Kidney glomerular epithelial cell (primary cell): ENCODE measurements around the gene PLA2G4E.

Source experiments
- DNase-seq: peaks from one replicate; lab custom pipeline; 2025; lab: John Stamatoyannopoulos, UW

The PLA2G4E gene

DNA sequence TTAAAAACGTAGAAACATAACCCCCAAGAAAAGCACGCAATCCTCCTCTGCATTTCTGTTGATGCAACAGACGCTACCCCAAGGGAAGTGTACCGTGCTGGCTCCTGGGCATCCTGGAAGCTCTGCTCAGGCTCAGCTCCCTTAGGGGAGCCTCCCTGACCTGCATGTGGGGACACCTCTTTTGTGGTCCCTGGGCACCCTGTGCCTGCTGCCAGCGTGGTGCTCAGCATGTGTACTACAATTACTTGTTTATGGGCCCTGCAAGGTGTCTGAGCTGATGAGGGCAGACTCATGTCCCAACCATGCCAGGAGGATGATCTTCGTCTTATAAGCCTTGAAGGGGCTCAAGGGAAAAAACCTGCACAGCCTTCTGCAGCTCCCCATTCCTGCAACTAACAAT lies 66.8 kb downstream of the PLA2G4E start:
- DNase-seq, result no peak

DNA sequence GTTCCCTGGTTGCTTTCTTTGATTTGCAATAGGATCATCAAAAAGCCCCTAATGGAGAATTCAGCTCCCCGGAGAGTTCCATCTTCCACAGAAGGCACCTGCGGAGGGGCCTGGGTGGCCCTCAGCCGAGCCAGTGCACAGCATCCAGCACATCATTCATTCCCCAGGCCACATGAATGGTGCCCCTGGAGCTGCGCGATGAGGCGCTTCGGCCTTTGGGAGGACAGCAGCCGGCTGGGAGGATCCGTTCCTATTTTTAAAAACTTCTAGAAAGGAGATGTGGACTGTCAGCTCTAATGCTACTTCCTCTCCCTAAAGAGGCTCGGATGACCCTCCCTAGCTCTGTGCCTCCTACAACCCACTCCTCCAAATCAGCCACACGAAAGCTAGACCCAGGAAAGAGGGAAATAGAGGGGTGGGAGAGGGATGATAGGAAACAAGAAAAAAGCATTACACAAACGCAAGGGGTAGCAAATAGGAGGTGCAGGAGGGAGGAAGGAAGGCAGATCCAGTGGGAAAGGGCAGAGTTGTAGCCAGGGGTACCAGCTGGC lies 68.8 kb downstream of the PLA2G4E start:
- DNase-seq, result no peak

DNA sequence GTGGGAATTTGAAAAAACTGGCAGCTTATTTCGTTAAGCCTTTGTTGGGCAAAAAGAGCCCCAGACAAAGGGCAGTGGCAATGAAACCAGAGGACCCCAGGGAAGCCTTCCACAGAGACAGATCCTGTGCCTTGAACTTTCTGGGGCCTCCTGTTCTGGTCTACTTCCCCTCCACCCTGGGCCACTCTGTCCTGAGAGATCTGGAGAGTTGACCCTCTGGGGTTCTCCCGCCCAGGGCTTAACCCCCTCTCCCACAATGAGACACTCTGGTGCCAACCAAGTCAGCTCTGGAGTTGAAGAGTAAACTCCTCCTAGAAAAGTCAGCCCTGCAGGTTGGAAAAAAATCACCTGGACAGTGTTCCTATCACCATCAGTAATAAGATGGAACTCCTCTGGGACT lies 69.3 kb downstream of the PLA2G4E start:
- no peak for DNase-seq

DNA sequence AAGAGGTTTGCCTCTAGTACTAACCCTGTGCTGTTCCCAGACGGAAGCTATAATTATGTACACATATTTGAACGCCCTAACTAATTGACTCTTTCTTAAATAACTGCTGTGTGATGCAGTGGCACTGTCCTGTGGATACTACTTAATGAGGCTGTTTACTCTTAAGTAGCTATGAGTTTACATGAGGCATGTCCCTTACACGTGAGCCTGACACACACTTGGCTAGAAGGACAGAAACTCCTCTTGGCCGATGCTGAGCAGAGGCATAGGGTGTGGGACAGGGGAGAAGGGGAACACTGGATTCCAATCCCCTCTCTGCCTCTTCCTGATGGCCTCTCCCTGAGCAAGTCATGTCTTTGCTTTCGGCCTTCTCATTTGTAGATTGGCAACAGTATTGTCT lies 70.4 kb downstream of the PLA2G4E start:
- DNase-seq, result no peak

DNA sequence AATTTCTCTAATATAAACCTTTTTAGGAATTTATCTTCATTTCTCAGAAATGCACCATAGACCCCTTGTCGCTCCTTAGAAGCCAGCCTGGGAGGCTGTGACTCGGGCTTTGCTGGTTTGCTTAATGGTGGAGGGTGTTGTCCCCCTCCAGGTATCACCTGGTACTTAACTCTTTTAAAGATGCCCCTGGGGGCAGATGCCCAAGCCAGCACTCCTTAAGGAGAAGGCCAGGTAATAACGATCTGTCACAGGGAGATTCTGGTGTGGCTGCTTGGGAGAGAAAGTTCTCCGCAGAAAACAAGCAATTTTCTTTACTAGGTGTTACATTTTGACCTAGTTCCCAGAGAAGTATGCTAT lies 70.7 kb downstream of the PLA2G4E start:
- no peak for DNase-seq

DNA sequence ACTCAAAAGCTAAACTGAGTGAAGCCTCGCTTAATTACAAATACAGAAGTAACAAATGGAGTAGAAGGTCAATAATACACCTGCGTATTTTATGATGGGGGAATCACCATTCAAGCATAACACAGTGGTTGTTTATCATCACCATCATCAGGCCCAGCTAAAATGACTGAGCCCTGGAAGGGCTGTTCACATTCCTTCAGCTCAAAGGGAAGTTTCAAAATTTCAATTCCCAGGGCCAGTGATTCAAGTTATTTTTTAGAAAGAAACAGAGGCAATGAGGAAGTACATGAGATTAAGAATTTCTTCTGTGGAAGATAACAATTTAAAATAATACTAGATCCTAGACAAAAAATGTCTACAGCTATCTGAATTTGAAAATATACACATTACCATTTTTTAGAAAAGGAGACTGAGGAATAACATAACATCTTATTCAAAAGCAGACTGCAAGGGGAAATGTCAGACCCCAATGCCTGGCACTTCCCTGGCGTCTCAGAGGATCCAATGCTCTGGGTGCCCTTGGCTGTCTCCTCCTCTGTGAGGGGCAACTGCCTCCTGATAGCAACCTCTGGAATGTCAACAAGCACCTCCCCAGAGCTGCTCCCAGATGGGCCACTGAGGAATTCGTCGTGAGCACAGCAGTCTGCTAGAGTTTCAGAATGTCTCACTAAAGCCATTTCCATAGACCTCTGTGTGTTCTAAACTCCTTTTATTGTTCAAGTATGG lies 71.3 kb downstream of the PLA2G4E start:
- DNase-seq, result no peak

DNA sequence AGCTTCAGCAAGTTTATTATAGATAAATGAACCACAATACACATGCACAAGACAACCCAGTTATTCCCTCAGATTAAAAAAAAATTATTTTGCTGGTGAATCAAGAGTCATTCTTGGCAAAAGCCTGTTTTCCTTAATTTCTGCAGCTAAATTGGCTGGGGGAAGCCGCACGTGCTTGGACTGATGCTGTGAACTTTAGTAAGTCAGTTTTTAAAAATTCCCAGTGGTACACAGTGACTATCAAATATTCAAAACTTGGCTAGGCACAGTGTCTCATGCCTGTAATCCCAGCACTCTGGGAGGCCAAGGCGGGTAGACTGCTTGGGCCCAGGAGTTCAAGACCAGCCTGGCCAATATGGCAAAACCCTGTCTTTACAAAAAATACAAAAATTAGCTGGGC lies 72.4 kb downstream of the PLA2G4E start:
- DNase-seq, result no peak

DNA sequence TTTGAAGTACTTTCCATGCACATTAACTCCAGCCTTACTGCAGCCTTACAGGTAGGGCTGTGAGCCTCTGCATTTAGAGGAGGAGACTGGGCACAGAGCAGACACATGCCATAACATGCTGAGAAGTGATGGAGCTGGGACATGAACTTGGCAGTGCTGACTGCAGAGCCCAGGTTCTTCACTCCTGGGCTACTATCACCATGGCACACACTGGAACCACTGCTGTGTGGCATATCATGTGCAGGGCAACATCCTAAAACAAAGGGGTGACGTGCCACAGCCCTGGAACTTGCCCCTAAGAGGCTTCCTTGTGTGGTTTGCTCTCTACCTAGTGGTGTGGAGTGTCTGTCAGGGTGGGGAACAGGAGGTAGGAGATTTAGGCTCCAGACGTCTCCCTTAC lies 73.9 kb downstream of the PLA2G4E start:
- no peak for DNase-seq

DNA sequence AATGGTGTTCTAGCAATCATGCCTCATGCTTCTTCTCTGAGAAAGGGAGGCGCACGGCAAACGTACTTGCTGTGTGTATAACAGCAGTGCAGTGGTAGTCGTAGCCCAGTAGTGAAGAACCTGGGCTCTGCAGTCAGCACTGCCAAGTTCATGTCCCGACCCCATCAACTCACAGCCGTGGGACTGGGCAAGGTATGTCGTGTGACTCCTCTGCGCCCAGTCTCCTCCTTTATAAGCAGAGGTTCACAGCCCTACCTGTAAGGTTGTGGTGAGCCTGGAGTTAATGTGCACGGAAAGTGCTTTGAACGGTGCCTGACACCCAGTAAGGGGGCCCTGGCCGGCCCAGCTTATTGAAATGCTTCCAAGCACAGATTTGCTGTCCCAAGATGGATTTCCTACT lies 75.1 kb downstream of the PLA2G4E start:
- no peak for DNase-seq

DNA sequence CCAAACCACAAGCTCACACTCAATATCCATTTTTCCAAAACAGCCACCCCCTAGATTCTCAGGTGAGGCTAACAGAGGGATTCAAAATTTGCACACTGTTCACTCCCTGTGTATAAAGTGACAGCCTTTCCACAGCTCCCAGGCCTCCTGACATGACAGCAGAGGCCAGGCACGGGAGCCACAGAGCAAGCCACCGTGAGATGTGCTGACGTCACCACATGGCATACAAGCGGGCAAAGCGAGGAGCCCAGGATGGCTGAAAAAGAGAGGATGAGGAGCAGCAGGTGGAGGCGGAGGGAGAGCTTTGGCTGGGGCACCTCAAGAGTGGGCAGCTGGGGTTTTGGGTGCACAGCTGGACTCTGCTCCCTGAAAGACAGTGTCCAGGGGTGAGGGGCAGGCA lies 75.6 kb downstream of the PLA2G4E start:
- no peak for DNase-seq

DNA sequence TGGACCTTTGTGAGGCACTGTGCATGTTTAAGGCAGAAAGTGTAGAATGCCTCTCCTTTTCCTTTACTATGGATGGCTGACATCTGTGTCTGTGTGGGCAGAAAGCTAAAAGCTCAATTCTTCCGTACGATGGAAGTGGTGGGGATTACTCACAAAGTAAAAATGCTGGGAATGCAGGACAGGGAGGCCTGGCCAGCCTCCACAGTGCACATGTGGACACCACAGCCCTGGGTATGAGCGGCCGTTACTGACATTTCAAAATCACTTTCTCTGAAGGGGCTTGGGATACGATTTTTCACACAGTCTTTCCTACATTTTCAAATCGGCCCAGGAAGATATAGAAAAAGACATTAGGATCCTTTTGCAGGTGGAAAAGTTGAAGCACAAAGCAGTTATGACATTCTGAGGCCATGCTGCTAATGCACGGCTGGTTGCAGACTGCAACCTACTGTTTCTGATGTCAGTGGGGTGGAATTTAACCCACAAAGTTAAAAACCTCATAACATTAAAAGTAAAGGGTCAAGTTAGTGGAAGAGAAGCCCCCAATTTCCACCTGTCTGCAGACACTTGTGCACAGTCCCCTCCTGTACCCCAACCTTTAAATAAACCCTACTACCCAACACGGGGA lies 76.4 kb downstream of the PLA2G4E start:
- peak; percentile 92 for DNase-seq

DNA sequence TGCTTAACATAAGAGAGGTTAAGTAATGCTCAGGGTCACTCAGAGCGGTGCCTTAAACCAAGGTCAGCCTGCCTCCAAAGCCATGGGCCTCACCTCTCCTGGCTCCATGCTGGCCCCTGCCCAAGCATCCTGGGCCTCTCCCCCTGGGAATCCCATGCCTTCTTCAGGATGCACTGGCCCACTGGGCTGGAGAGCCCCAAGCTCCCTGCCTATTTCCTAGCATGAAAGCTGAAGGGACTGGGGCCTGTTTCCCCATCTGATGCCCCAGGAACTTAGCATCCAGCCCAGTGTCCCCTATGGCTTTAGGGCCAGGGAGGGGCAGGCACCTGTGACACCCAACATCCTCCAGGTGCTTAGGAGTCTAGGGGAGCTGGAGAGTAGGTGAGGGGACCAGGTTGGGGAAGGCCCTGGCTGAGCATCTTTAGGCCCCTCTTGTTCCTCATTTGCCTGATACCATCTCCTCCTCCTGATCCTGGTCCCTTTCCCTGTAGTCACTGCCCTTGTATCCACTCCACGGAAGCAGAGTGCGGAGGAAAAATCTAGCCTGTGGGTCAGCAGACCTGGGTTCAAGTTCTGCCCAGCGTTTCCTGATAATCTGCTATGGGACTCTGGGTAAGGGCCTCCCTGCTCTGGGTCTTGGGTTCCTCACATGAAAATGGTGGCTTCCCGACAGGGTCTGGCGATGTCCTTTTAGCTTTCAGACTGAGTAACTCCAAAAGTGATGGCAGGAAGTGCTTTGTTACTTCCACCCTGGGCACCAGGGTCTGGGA lies 77.1 kb downstream of the PLA2G4E start:
- no peak for DNase-seq

DNA sequence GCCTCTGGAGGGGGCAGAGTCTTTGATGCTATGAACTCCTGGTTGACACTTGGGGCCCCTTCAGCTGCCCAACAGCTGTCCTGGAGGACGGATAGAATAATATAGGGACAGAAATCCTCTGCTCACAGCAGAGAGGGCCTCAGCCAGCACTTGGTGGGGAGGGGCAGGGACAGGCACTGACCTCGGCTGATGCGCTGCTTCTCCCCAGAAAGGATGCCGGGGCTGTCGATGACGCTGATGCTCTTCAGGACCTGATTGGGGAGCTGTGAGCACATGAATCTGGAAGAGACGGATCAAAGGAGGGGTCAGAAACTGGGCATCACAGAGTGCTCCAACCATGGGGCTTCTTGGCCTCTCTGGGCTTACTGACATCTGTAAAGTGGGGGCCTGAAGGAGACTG lies 78.0 kb downstream of the PLA2G4E start:
- DNase-seq, result no peak

DNA sequence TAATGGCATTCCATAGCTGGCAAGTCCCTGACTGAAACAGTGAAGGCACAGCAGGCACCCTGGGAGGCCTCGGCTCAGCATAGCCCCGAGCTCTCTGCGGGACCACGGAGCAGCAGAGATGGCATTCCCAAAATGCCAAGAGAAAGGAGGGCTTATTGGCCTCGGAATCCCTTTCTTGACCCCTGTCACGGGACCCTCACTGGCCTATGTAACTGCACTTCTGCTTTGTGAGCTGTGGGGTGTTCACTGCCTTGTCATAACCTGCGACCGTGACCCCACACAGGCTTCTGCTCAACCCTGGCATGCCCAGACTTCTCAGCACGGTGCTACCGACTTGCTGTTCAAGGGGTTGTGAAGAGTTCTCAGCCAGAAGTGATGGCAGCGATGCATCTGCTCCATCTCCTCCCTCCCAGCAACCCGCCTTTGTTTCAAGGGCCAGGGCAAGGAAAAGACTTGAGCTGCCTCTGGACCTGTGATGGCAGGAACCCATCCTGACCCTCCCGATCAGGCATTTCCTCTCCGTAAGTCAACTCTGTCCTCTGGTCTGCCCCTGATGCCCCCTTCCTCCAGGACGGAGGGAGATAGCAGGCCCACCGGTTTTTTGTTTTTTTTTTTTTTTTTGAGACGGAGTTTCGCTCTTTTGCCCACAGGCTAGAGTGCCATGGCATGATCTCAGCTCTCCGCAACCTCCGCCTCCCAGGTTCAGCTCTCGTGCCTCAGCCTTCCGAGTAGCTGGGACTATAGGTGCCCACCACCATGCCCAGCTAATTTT lies 79.0 kb downstream of the PLA2G4E start:
- no peak for DNase-seq

DNA sequence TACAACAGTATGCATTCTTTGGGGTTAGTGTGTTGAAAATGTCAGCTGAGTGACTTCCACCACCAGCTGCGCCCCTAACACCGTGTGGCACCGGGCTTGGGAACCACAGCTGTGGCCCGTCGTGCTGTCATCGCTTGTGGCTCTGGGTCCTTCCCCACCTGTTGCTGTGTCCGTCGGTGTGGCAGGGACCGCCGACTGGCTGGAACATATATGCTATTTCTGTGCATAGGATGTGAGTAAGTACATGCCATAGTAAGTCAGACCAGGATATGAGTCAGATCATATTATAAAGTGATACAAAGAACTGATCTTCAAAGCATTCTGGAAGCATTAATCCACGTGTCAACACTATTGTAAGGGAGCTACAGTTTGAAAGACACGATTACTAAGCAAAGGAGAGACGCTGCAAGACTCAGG lies 80.4 kb downstream of the PLA2G4E start:
- DNase-seq, result peak; percentile 16

DNA sequence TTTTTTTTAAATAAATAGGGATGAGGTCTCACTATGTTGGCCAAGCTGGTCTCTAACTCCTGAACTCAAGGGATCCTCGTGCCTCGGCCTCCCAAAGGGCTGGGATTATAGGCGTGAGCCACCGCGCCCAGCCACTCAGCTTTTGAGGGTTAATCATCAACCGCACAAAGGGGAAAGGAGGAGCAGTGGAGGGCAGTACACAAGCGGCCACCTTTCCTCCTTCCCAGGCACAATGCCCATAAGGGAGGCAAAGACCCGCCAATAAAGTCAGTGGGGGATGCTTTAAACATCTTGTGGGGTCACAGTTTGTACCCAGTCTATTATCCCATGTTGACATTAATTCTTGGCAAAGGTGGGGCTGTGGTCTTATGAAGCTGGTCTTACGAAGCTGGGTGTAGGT lies 80.9 kb downstream of the PLA2G4E start:
- no peak for DNase-seq

DNA sequence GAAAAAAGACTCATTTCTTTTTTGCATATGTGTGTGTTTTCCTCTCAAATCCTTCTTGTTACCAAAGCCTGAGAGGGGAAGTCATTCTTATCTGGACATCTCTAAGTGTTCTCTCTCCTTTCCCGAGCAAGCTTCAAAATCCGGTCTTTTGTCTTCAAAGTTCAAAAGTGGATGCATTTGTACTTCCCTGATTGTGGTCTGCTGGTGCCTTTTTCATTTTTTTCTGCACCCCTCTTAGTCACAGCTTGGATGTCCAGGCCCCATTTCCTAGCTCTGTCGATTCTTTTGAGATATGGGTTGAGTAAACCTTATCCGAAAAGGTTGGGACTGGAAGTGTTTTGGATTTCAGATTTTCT lies 83.3 kb downstream of the PLA2G4E start:
- no peak for DNase-seq

DNA sequence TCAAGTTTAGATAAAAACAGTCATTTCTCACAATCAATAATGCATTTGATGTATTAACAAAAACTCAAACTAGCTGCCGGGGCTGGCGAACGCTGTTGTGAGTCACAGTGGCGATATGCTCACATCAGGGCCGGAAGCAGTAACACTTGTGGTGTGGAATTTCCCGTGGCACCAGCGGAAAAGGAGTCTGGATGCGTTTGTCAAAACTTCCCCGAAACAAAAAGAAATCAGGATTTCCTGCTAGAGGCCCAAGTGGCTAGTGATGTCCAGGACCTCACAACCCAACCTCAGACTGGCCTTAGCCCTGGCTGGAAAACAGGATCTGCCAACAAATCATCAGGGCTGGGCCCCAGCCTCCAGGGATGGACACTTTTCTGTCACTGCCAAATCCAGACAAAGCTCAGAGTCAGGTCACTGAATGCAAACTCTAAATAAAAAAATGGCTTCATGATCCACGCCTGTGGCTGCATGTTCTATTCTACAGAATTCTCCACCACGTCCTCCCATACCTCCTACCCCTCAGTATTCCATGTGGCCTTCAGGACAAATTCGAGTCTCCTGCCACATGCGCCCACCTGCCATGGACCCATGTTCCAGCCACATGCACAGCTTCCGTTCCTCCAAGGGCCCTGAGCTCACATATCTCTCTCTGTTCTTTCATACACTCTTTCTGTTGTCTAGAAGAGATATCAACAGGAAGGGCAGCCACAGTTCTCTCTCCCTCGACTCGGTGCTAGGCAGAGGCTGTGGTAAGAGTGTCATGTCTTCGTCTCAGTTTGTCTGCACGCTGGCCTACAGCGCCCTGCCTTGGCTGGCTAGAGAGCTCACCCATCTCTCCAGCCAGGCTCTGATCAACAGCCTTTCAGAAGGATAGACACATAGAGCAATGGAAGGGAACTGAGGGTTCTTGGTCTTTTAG lies 83.9 kb downstream of the PLA2G4E start:
- DNase-seq, result no peak

DNA sequence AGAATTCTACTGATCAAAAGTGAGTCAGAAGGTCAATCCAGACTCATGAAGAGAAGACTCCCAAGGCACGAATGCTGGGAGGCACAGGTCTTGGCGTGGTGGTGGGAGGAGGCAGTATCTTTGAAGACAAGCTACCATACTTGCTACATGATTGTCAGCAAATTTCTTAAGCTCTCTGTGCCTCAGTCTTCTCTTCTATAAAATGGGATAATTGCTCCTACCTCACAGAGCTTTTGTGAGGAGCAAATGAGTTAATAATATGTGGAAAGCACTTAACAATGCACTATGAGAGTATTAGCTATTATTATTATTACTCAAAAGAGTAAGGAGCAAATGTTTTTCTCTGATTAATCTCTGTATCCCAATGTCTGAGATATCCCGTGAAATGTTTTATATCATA lies 84.7 kb downstream of the PLA2G4E start:
- DNase-seq, result no peak

DNA sequence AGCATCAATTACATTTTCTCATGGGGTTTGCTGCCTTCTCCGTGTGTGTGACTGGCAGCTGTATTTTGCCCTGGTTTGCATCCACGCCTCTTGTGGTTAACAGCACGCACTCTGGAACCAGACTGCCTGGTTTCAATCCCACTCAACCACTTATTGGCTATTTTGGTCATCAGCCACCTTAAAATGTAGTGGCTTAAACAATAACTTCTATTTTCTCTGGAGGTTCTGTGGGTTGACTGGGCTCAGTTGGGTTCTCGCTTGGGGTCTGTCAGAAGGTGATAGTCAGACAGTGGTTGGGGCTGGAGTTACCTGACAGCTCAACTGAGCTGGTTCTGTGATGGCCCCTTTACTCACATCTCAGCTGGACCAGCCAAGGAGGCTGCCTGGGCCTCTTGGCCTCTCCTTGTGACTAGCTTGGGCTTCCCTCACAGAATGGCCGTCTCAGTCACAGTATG lies 85.2 kb downstream of the PLA2G4E start:
- no peak for DNase-seq

DNA sequence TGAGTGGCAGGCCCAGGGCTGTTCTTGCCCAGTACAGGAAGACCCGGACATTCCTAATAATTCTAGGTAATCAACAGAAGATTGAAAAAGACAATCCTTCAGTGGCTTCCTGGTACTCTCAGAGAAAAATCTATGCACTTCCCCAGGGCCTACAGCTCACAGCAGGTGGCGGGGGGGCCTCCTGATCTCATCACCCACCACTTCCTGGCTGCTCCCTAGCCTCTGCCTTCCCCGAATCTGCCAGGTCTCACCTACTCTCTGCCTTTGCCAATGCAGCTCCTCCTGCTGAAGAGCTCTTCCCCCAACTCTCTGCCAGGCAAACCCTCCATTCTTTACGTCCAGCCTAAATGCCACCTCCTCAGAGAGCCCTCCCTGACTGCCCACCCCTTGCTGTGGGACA lies 86.0 kb downstream of the PLA2G4E start:
- DNase-seq, result no peak
